HCT116 (cell line): ENCODE data around the gene ACSL6. TPM values are rescaled to one million over a fixed set of nuclear protein-coding genes. Genes with fewer than 3 reads are reported as not detected.

Experiments
- ATAC-seq: fragments of 200-7000 bp; cut with Tn5 transposase; 2 replicates; pipeline ENCODE4 v1.9.1; 2020; ENCODE audit warnings: mild to moderate bottlenecking, moderate library complexity
- BruUV-seq: library from RNA; stranded (reverse); fragments of 400-500 nt; replicated peaks from 2 replicates; lab custom pipeline; 2021; lab: Mats Ljungman, UMichigan
- CTCF ChIA-PET: fragments of 300-600 bp; sonication (Branson Sonifier 250); formaldehyde crosslinking; loops from one replicate; lab custom pipeline; 2021; ENCODE audit warnings: antibody characterized with exemption; lab: Charles Lee
- POLR2A ChIA-PET: fragments of 300-600, 350-600 bp; sonication (Branson Sonifier 250); formaldehyde crosslinking; loops from one replicate; lab custom pipeline; 2021; ENCODE audit warnings: antibody characterized with exemption; lab: Charles Lee
- RAD21 ChIA-PET, 2 experiments: fragments of 300-600 bp; sonication (Branson Sonifier 250); formaldehyde crosslinking; loops; one replicate each; lab custom pipeline; 2023; ENCODE audit warnings: low total read pairs in 2 of 2; ENCODE audit not compliant: uncharacterized antibody in 2 of 2, unreplicated experiment in 2 of 2, low non-redundant PET in 1 of 2; lab: Charles Lee
- DNase-seq: peaks from one replicate; pipeline ENCODE4 v3.0.0-alpha.2; 2010; ENCODE audit warnings: low read depth, low spot score
- H2AFZ ChIP-seq: fragments of 200-600 bp; shearing (Covaris generic), sonication (generic); 2 replicates; pipeline ENCODE4 v1.6.1; 2017; ENCODE audit warnings: low read depth, mixed run types, mixed read lengths, antibody characterized with exemption, low read length; ENCODE audit not compliant: poor library complexity, severe bottlenecking
- H3K27ac ChIP-seq: 2 replicates; pipeline ENCODE4 v1.5.1; 2012; ENCODE audit warnings: low read depth, low read length
- H3K27me3 ChIP-seq: fragments of 200-600 bp; sonication (generic); 2 replicates; pipeline ENCODE4 v1.6.1; 2016; ENCODE audit warnings: mixed run types, low read length, mixed read lengths; ENCODE audit not compliant: insufficient read depth
- H3K36me3 ChIP-seq, 2 experiments: fragments of 200-500 bp in 1 of 2; fragments of 200-600 bp in 1 of 2; sonication (Bioruptor generic) in 1 of 2; sonication (generic) in 1 of 2; 2 replicates each; pipeline versions ENCODE4 v1.5.1 to v1.6.1; 2014 to 2016; ENCODE audit warnings: low read length in 2 of 2, inconsistent platforms in 1 of 2, mixed read lengths in 1 of 2, mixed run types in 1 of 2; ENCODE audit not compliant: insufficient read depth in 2 of 2, control insufficient read depth in 1 of 2
- H3K4me1 ChIP-seq, 2 experiments: fragments of 200-600 bp in 1 of 2; sonication (generic) in 1 of 2; 2 replicates each; pipeline versions ENCODE4 v1.5.1 to v1.6.1; 2012 to 2017; ENCODE audit warnings: low read length in 2 of 2, inconsistent platforms in 1 of 2, mild to moderate bottlenecking in 1 of 2, mixed read lengths in 1 of 2, mixed run types in 1 of 2, moderate library complexity in 1 of 2; ENCODE audit not compliant: insufficient read depth in 2 of 2, control insufficient read depth in 1 of 2
- H3K4me2 ChIP-seq: fragments of 200-600 bp; sonication (generic); 2 replicates; pipeline ENCODE4 v1.6.1; 2017; ENCODE audit warnings: mixed run types, low read length, mixed read lengths
- H3K4me3 ChIP-seq, 2 experiments: fragments of 200-600 bp in 1 of 2; sonication (generic) in 1 of 2; replicated peaks in 1 of 2; 2 replicates each; pipeline ENCODE4 v1.5.1; 2011 to 2016; ENCODE audit warnings: low read length in 2 of 2, control low read depth in 1 of 2, low read depth in 1 of 2, mild to moderate bottlenecking in 1 of 2, mixed read lengths in 1 of 2, mixed run types in 1 of 2
- H3K79me2 ChIP-seq: fragments of 200-600 bp; sonication (generic); 2 replicates; pipeline ENCODE4 v1.6.1; 2017; ENCODE audit warnings: mild to moderate bottlenecking, mixed run types, low read length, moderate library complexity, mixed read lengths; ENCODE audit not compliant: insufficient read depth
- H3K9ac ChIP-seq: fragments of 200-600 bp; sonication (generic); 2 replicates; pipeline ENCODE4 v1.6.1; 2016; ENCODE audit warnings: low read length, mixed read lengths
- H3K9me2 ChIP-seq: fragments of 200-600 bp; sonication (generic), shearing (Covaris generic); 2 replicates; pipeline ENCODE4 v1.6.1; 2017; ENCODE audit warnings: mixed run types, mild to moderate bottlenecking, moderate library complexity; ENCODE audit not compliant: insufficient read depth
- H3K9me3 ChIP-seq, 2 experiments: fragments of 200-500 bp in 1 of 2; fragments of 200-600 bp in 1 of 2; sonication (Bioruptor generic) in 1 of 2; sonication (generic) in 1 of 2; 2 replicates each; pipeline ENCODE4 v1.6.1; 2014 to 2017; ENCODE audit warnings: low read length in 2 of 2, mixed read lengths in 2 of 2, inconsistent platforms in 1 of 2, low read depth in 1 of 2, mild to moderate bottlenecking in 1 of 2, mixed run types in 1 of 2, moderate library complexity in 1 of 2; ENCODE audit not compliant: control insufficient read depth in 1 of 2, insufficient read depth in 1 of 2
- H4K20me1 ChIP-seq: fragments of 200-600 bp; sonication (generic), shearing (Covaris generic); 2 replicates; pipeline ENCODE4 v1.6.1; 2017; ENCODE audit warnings: mixed run types, mild to moderate bottlenecking, moderate library complexity; ENCODE audit not compliant: insufficient read depth
- ATF3 ChIP-seq: IDR thresholded peaks from 2 replicates; pipeline ENCODE4 v1.6.1; 2012
- EGR1 ChIP-seq: IDR thresholded peaks from 2 replicates; pipeline ENCODE4 v1.6.1; 2012; ENCODE audit warnings: low read depth
- EZH2 ChIP-seq: fragments of 200-600 bp; sonication (generic); IDR thresholded peaks from 2 replicates; pipeline ENCODE4 v1.6.1; 2017; ENCODE audit warnings: antibody characterized with exemption, mixed run types
- FOSL1 ChIP-seq: IDR thresholded peaks from 2 replicates; pipeline ENCODE4 v1.6.1; 2012; ENCODE audit warnings: low read depth
- JUND ChIP-seq: IDR thresholded peaks from 2 replicates; pipeline ENCODE4 v1.6.1; 2012
- POLR2A ChIP-seq: IDR thresholded peaks from 2 replicates; pipeline ENCODE4 v1.7.0; 2011; ENCODE audit warnings: borderline replicate concordance; ENCODE audit not compliant: insufficient read depth, insufficient read length; ENCODE audit errors: extremely low read depth
- POLR2AphosphoS5 ChIP-seq: IDR thresholded peaks from 2 replicates; pipeline ENCODE4 v1.6.1; 2011; ENCODE audit warnings: mild to moderate bottlenecking, low read depth, low read length, moderate library complexity
- REST ChIP-seq: IDR thresholded peaks from 2 replicates; pipeline ENCODE4 v1.6.1; 2012; ENCODE audit warnings: low read depth
- SP1 ChIP-seq: IDR thresholded peaks from 2 replicates; pipeline ENCODE4 v1.6.1; 2012; ENCODE audit warnings: low read depth
- TCF7L2 ChIP-seq: IDR thresholded peaks from 2 replicates; pipeline ENCODE4 v1.7.0; 2011; ENCODE audit warnings: borderline replicate concordance, inconsistent platforms; ENCODE audit not compliant: insufficient read depth, insufficient read length; ENCODE audit errors: extremely low read depth
- YY1 ChIP-seq: IDR thresholded peaks from 2 replicates; pipeline ENCODE4 v1.6.1; 2011; ENCODE audit warnings: low read length, low read depth, moderate library complexity, mild to moderate bottlenecking; ENCODE audit not compliant: insufficient replicate concordance; ENCODE audit errors: extremely low read depth
- ZFX ChIP-seq: fragments of 450-650 bp; IDR thresholded peaks from 2 replicates; pipeline ENCODE4 v1.6.1; 2017
- ZNF274 ChIP-seq: fragments of 200-500 bp; sonication (Bioruptor generic); IDR thresholded peaks from 2 replicates; pipeline ENCODE4 v1.6.1; 2014; ENCODE audit warnings: mild to moderate bottlenecking, low read depth, low read length, inconsistent platforms
- intact Hi-C: fragments of 100-400 bp; cut with micrococcal nuclease; formaldehyde crosslinking; loops from 2 replicates; pipeline ENCODE4 v1.10.0; 2022
- total RNA-seq: library from RNA; stranded (reverse); gene quantifications from one replicate; pipeline ENCODE4 v1.2.1, GENCODE V29; 2021; ENCODE audit not compliant: unreplicated experiment

ACSL6 gene
- total RNA-seq, 1 experiment from 2014 or later: 2.3 TPM

GRCh38 chr5:132022737-132023136 is 11.3 kb upstream of the ACSL6 start:
- Histone ChIP-seq H3K4me2 (no peak overlapping the region), H2AFZ (no peak overlapping the region), H3K9me3 (no peaks in the 10 kb centered on the region), H3K9me2 (no peaks in the 10 kb centered on the region), H3K27me3 (peaks cover 11% of the 10 kb centered on the region; the same call in 1 of the 2 replicates), H3K9ac (no peak overlapping the region), H3K4me1 (no peaks in the 10 kb centered on the region), H3K36me3 (no peaks in the 10 kb centered on the region), H4K20me1 (no peaks in the 10 kb centered on the region), H3K4me3 (no peak overlapping the region), H3K27ac (no peak overlapping the region), H3K79me2 (no peaks in the 10 kb centered on the region)
- ChIA-PET CTCF (no interaction called here), RAD21 (no interaction called here), POLR2A (no interaction called here)
- DNase-seq (no peak), ATAC-seq (no peak)
- TF ChIP-seq EGR1: 0 out of 2 replicates have a peak, but pooled peaks have one; percentile 33
- TF ChIP-seq JUND: 0 out of 2 replicates have a peak, but pooled peaks have one; percentile 23
- TF ChIP-seq ATF3: no peak
- no peak for TF ChIP-seq ZNF274
- TF ChIP-seq YY1: no peak
- TF ChIP-seq TCF7L2: no peak
- TF ChIP-seq ZFX: no peak
- peak; percentile 50; the same call in 1 of the 2 replicates for TF ChIP-seq FOSL1
- no peak for TF ChIP-seq REST
- no peak for TF ChIP-seq POLR2A
- no peak for TF ChIP-seq EZH2
- TF ChIP-seq POLR2AphosphoS5: no peak
- TF ChIP-seq SP1: no peak
- intact Hi-C loops: no loop called here
- no TSS peak for BruUV-seq
